ENCODE measurements around the gene LYPD6.

- TF ChIP-seq EP300 (IDR thresholded peaks at IDR 0.05; ENCODE audit: borderline replicate concordance in 1 of 2, low read depth in 1 of 2, low read length in 1 of 2) (no peak), CTCF (IDR thresholded peaks at IDR 0.05) (no peak)
These were observed 83.1 kb downstream of the LYPD6 start for GRCh38 chr2:149413487-149413886.
